ENCODE measurements around the gene SMYD1.

SMYD1 gene

DNA sequence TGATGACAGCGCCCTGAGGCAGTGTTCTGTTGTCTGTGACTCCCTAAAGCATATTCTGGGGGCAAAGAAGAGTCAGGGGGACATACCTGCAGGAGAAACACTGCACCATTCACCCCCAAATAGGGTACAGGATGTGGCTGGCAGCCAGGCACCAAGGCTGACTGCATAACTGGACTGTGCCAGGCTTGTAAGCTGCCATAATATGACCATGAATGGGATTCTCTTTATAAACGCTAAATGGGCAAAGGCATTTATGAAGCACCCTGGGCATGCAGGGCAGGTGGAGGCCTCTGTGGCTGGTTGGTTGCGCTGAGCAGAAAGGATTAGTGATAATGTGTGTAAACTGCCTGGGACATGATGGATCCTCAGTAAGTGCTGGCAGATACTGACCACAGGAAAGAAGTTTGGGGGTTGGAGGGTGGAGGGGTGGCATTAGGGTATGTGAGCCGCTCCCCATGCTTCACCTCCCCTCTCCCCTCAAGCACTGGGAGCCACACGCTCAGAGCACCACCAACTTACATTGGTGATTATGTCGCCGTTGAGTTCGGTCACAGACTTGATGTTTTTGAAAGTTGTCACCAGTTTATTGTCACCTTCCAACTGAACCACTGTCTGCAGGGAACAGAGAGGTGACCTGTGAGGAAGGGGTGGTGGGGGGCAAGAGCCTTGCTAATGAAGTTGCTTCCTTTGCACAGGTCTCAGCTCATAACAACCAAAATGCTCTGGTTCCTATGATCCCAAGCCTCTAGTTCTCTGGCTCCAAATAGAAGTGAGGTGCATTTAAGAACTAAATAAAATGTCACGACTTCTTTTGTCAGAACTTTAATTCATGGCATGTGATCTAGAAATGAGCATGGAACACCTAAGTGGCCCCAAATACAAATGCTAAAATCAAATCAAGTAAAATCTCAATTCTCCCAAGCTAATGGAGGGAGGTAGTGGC is 56.6 kb downstream of the SMYD1 start:
- no peak for DNase-seq

DNA sequence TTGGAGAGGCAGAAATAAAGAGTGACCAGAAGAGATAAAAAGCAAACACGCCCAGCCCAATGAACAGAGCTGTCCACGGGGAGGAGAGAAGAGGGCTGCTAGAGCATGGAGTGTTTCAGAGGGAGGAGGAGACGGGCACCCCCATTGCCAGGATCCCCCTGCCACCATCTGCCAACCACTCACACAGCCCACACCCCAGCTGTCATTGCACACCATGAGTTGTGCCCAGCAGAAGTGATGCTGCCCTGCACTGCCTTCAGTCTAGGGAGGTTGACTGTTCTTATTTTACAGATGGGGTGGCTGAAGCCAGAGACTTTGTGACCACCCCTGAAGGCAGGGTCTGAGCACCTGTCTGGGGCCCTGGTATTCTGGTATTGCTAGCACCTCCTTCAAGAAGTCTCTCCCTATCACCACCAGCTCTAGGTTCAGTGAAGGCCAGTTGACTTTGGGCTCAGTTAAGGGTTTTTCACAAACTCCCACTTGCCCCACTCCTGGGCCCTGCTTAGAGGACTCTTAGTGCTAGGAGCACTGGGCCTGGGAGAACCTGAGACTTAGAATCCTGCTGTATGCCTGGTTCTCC is 57.8 kb downstream of the SMYD1 start:
- no peak for DNase-seq

DNA sequence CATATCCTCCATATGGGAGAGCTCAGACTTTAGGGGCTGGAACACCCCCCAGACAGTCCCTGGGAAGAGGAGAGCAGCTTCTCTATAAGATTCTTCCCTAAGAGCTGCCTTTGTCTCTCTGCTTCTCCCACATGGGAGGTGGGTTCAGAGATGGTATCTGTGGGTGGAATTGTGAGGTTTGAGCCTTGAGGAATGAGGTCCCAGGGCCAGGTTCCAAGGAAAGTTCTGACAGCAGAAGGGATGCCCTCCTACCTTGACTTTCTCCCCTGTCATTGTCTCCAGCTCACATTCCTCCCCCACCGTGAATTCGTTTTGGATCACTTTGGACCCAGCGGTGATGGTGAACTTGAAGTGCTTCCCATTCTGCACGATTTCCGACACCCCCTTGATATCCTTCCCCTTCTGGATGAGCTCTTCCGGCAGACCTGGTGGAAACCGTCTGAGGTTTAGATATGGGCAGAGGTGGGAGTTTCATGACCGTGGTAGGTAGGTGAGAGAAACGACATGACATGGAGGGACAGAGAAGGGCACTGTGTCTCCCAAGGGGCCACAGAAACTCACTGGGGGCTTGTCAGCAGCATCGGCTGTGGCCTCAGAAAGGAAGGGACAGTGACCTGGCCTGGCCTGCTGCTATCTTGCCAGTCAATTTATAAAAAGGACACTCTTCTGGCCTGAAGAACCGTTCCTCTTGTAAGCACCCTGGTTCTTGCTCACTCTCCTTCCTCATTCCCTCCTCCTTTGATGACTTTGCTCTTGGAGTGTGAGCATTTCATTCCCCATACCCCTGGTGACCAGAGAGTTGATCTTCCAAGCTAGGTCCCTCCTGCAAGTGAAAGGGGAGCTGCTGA is 58.5 kb downstream of the SMYD1 start:
- no peak for DNase-seq

DNA sequence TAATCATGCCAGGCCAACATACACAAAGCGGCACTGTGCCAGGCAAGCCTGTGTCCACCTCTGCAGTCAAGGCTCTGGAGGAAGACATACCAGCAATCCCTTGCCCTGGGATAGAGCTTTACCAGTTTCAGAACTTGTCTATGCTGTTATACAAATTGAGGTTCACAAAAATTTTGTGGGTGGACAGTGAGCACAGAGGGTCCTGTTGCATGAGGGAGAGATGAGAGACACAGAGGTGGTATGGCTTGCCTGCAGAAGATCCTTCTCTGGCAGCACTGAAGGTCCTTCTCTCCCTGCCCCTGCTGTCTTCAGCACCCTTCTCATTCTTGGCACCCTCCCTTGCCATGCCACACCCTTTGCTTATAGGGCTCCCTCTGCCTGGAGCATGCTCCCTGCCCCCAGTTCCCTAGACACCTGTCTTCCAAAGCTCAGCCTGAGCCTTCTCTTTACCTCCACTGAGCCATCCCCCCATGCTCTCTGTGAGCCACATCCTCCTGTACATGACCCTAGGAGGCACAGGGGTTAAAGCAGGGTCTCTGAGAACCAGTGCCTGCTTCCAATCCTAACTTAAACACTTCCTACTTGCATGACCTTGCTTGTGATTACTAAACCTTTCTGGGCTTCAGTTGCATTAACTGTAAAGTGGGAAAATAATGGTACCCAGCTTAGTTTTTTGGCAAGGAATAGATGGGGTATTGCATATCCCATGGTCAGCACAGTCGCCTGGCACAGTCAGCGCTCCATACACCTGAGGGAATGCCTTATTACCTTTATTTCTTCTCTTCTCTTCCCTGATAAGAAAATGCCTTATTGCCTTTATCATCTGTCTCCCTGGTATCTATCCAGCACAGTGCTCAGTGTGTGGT is 59.4 kb downstream of the SMYD1 start:
- no peak for DNase-seq

DNA sequence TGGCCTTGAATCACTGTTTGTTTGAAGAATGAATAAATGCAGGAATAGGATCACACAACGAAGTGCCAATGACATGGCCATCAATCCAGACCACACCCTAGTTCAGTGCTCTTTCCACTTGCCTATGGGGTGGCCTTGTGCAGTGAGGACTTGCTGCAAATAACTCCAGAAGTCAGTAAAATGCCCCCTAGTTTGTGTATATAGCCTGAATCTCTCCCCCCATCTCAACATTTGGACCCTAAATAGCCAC is 59.9 kb downstream of the SMYD1 start:
- no peak for DNase-seq

DNA sequence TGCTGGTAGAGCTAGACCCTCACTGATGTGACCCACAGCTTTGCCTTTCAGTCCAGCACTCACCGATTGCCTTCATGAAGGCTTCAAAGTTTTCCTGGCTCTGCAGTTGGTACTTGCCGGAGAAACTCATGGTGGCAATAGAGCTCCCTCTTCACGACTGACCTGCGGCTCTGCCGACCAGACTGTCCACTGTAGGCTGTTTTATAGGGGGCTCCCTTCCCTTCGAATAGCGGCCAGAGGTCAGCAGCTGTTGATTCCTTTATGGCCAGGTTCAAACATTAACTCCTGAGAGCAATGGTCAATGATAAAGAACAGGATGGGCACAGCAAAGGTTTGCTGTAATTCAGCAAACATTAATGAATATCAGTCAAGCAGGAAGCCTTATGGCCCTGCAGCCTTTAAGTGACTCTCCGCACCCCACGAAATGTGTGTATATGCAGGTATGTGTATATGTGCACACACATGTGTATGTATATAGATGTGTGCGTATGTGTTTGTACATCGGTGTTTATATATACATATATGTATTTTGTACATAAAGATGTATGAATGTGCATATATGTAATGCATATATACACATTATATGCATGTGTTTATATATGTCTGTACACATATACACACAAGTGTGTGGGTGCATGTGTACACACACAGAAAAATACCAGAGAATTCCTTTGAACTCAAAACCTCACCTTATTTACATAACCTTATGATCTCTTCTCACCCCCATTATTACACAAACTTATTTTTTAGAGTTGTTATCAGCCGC is 60.4 kb downstream of the SMYD1 start, which contains the start of gene FABP1:
TSS of gene FABP1 (minus strand) at position 175 of the 766 bp plus-strand sequence. CDS start at position 130, 45 bp downstream.
- DNase-seq, result no peak

DNA sequence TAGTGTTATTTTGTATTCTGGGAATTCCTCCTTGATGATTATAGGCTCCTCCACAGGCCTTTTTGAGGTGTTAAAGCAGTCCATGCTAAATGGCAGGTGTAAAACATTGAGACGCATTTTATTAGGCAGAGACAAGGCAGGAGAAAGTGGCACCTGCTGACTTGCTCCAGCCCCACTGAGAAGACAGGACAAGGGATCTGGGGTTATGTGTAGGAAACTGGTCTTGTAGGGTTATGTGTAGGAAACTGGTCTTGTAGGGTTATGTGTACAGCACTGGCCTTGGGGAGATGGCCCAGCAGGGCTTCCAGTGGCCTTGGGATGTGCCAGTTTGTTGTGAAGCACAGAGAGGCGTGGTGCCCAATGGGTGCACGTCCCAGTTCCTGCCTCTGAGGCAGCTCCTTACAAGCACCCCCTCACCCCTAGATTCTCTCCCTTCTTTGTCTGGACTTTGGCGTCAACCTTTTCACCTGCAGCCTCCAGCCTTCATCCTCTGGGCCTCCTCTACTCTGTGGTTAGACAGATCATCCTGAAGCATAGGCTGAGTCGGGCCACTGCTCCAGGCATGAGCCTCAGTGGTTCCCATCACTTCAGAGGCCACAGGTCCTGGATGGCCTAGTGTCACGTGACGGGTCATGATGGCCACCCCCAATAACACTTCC is 61.2 kb downstream of the SMYD1 start:
- no peak for DNase-seq

DNA sequence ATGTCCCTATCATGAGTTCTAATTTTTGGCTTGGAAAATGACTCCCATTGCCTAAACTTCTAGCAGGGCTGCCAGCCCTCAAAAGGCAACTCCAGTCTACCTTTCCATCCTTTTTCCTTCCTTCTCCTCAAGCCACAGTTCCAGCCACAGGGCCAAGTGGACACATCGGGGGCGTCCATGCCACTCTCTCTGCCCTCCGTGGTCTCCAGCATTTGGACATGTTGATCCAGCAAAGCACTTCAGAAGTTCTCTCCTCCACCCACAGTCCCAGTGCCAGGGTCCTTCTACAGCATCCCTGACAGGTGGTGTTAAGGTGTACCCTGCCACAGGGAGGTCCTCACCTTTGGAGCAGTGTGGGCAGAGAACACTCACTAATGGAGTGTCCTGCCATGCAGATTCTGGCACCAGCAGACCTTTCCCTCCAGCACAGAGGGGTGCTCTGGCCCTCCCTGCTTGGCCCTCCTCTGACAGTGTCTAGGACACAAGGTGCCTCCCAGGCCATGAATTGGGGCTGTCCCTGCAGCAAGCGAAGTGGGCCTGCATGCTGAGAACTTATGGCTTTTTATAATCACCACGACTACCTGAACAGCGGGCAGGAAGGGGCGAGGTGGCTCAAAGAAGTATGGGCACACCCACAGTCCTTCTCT is 61.8 kb downstream of the SMYD1 start:
- no peak for DNase-seq

DNA sequence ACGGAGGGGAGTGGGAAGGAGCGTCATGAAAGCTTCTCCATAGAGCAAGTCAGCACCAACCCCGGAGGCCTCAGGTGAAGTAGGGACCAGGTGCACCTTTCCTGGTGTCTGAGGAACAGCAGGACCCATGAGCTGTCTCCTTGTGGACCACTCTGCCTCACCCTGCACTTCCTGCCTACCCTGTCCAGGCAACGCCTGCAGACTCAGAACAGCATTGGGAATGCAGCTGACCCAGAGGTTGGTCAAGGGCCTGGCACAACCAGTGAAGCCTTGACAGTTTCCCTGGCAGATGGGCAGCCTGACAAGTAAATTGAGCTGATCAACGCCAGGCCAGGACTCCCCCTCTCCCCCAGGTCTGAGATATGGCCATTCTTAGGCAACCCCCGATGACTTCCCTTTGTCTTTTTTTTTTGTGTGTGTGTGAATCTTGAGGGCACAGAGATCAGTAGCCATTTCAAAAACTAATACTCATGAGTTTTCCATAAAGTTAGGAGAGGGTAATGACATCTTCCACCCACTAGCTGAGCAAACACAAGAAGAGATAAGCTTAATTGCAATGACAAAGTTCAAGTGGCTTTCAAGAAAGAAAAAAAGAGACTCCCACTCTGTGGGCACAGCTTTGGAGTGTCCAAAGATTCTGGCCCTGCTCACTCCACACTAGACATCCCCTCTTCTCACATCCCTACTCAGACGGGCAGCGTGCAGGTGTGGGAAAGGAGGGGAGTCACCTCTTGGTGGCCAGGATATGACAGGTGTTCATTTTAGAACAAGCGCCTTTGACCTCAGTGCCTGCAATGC is 63.8 kb downstream of the SMYD1 start:
- DNase-seq, result no peak

DNA sequence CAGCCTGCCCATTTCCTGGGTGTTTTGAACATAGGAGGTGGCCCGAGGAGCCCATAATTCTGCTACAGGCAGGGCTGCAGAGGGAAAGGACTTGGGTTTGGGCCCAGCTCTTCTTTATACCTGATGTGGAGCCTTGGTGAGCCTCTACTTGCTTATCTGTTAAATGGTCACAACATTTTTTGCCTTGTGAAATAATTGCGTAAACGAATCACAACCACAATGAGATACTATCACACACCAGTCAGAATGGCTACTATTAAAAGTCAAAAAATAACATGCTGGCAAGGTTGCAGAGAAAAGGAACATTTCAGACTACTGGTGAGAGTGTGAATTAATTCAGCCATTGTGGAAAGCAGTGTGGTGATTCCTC is 64.4 kb downstream of the SMYD1 start:
- no peak for DNase-seq

DNA sequence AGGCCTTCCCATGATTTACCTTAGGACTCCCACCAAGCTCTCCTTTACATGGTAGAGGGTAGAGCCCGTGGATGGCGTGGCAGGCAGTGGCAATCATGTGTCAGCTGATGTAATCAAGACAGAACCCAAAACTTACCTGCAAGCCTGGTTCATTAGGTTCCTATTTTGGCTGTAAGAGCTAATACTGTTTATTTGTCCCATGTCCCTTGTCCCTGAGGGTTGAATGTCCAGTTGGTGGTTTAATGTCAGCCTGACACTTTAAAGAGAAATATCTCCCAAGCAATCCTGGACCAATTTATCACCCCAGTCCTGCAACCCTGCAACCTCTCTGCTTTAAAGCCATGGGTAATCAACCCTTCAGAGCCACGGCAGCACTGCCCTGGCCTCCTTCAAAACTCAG is 66.2 kb downstream of the SMYD1 start:
- no peak for DNase-seq

DNA sequence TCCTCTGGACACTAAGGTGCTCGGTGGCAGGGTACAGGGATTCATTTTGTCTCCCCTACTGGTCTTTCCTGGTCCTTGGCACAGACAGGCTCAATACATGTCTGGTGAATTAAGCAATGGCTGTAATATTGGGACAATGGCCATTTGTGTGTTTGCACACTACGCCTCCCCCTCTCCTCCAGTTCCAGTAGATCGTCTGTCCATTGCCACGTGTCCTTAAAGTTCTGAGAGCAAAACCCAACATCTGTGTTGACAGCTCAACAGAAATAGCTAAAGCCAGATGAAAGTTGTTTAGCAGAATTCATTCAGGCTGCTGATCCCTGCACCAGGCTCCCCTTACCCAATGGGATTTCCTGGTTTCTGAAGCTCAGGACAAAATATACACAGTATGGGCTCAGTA is 69.2 kb downstream of the SMYD1 start:
- no peak for DNase-seq

DNA sequence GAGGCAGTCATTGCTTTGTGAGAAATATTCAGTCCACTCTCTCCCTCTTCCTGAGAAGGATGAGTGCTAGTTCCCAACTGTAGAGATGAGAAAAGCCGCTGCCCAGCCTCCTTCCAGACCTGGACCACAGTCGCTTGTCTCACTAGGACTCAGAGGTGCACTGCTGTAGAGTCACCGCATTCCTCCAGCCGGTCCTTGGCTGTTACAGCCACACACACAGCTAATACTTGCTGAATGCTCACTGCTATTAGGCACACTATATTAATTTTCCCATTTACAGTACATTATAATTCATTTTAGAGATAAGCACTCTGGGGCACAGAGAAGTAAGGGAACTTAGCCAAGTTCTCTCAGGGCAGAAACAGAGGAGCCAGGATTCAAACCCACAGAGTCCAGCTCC is 70.2 kb downstream of the SMYD1 start:
- no peak for DNase-seq

DNA sequence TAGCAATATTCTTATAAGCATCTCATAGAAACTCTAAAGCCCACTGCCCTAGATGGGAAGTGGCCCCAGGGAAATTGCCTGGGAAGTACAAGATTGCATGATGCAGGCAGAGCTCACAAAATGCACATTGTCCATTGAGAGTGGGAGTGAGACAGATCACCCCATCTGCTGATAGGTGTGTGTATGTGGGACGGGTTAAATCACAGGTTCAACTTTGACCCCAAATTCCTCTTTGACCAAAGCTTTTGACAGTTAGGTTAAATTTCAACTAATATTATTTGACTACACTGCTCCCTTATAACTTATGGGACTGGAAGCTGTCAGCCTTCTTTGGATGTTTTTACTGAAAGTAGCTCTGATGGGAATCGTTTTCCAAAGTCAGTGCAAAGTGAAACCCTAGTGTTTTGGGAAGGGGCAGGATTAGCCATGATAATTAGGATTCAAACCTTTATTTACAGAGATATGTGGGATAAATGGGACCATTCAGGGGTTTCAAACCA is 71.6 kb downstream of the SMYD1 start:
- no peak for DNase-seq

DNA sequence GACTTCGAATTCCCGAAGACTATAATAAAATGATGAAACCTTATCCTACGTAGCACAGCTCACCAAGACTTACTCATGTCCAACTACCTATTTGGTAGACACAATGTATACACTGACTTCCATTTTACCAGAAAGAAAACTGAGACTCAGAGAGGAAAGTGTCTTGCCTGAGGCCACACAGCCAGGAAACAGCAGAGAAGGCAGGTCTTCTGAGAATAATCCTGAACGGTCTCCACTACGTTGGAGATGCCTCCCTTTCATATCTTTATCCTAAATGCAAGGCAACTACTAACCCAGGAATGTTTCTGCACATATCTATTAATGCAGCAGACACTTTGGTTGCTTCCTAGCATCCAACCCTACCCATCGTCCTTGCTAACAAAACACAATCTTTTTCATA is 72.2 kb downstream of the SMYD1 start:
- DNase-seq, result no peak

DNA sequence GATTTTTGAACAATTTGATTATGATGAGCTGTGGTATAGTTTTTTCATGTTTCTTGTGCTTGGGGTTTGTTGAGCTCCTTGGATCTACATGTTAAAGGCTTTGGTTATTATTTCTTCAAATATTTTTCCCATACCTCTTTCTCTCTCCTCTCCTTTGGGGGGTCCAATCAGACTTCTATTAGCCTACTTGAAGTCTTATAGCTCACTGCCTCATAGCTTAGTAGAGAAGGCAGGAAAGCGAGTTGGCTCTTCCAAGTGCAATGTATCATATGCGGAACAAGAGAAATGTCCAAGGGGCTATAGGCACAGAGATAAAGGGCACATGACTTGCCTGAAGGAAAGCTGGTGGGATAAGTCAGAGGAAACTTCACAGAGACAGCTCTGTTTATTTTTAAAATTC is 74.3 kb downstream of the SMYD1 start:
- no peak for DNase-seq

DNA sequence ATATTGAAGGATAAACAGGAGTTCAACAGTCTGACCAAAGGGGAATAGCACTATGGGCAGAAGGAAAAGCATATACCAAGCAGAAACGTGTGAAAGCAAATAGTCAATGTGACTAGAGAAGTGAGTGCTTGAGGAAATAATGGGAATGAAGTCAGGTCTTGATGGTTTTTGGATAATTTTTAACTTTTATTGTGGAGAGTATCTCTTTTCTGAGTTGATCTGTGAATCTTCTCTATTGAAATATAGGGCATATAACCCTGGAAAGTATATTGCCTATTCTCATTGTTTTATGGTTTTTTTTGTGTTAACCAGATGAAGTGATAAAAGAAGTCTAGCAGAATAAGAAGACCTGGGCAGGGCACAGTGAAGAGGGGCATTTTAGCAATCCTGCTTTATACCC is 76.6 kb downstream of the SMYD1 start:
- no peak for DNase-seq

DNA sequence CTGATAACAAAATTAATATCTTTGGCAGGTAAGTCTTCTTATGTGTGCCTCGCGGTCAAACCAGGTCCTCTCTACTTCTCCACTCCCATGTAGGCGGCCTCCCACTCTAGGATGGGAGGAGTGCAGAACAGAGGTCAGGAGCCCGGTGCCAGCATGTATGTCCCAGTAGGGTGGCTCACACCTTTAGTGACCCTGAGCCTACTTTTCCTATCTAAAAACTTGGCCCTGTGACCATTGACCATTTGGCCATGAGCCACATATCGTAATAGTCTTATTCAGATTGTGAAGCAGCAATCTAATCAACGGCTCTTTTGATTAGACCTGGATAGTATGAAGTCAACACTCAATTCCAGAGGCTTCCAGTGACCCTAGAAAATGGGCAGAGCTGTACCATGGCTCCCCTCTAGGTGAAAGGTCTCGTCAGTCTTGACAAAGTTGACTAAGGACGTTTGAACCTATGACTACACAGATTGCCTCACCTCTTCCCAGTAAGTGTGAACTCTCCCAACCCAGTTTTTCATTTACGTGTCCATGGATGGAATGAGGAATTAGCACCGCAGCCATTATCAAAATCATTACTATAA is 77.4 kb downstream of the SMYD1 start:
- no peak for DNase-seq

DNA sequence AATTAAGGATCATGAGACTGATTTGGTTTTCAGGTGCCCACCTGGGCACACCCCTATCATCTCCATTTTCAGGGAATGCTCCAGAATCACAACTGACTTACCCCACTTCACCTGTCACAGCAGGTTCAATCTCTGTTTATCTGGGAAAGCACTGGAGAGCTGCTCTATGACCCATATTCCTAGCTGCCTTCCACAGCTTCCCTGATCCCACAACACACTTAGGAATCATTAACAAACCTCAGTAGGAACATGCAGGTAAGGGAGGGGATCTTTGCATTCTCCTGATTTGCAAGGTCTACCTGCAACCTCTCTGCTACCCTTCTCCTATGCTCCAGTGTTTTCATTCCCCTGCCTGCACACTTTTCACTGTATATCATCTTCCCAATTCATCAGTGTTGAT is 79.0 kb downstream of the SMYD1 start:
- DNase-seq, result no peak

DNA sequence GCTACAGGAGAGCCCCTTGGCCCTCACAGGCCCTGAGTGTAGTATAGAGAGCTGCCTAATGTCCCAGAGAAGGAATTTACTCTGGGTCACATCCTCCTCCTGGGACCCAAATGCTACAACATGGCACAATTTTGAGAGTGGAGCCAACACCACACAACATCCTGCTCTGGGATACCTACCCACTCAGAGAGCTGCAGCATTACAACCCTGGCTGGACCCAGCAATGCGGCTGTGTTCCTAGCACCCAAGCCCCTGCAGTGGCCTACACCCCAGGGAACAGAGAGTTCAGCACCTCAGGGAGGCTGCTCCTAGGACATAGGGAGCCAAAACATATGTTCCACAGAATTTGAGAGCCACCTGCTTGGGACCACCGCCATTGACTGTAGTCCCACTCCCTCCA is 79.5 kb downstream of the SMYD1 start:
- DNase-seq, result no peak
